Testis (tissue), 3 donors: ENCODE results near the gene CFAP70. TPM values are rescaled to one million over a fixed set of nuclear protein-coding genes. Genes with fewer than 3 reads are reported as not detected.
"Not testable (repeated sequence)": the region's sequence is repeated elsewhere in the genome, so short reads cannot be mapped to it uniquely, and the experiment has no call there.

Source experiments
- DNase-seq: peaks from one replicate; pipeline ENCODE4 v3.0.0-alpha.2; 2019
- H3K27ac ChIP-seq, 2 donors: fragments of 200-600 bp; sonication (generic); one replicate each; pipeline ENCODE4 v1.5.1; 2019
- H3K27me3 ChIP-seq: fragments of 200-600 bp; sonication (generic); one replicate; pipeline ENCODE4 v1.5.1; 2019
- H3K36me3 ChIP-seq: fragments of 200-600 bp; sonication (generic); one replicate; pipeline ENCODE4 v1.5.1; 2017; ENCODE audit warnings: low read depth; ENCODE audit errors: missing control alignments
- H3K4me1 ChIP-seq: fragments of 200-600 bp; sonication (generic); one replicate; pipeline ENCODE4 v1.5.1; 2019
- H3K4me3 ChIP-seq, 2 donors: fragments of 200-600 bp; sonication (generic); one replicate each; pipeline ENCODE4 v1.5.1; 2017 to 2019
- H3K9me3 ChIP-seq: fragments of 200-600 bp; sonication (generic); one replicate; pipeline ENCODE4 v1.5.1; 2017
- POLR2A ChIP-seq: fragments of 450-650 bp; IDR thresholded peaks from one replicate; pipeline ENCODE4 v1.6.1; 2017; ENCODE audit warnings: antibody characterized with exemption, mild to moderate bottlenecking, moderate library complexity
- WGBS, 2 donors: methylation state at CpG; one replicate each; pipeline ENCODE4 v1.1.5; 2018; 5-methylcytosine and 5-hydroxymethylcytosine counted together
- intact Hi-C: fragments of 100-400 bp; cut with DNase I; formaldehyde crosslinking; loops from one replicate; pipeline ENCODE4 v1.15.1; 2023; ENCODE audit warnings: low total_unique reads
- polyA plus RNA-seq: library from polyadenylated mRNA; stranded (reverse); fragments of 350-450 nt; fragmentation: Illumina TruSeq; extraction: RNeasy Lipid Tissue Mini Kit (QIAGEN cat#74804); gene quantifications from one replicate; pipeline ENCODE4 v1.2.3, GENCODE V29; 2014; ENCODE audit warnings: low read depth, low replicate concordance; ENCODE audit not compliant: insufficient read depth
- total RNA-seq, 2 donors: library from RNA; depleted of rRNA; stranded (reverse); fragments of >200 nt; gene quantifications; one replicate each; pipeline ENCODE4 v1.2.3, GENCODE V29; 2016
- TF ChIP-seq, protein P1 (sequence below), 3 experiments: fragments of 450-650 bp in 2 of 3; fragments of 200-600 bp in 1 of 3; sonication (generic) in 1 of 3; IDR thresholded peaks; one replicate each; pipeline ENCODE4 v1.5.1; 2016 to 2019; ENCODE audit warnings: antibody characterized with exemption in 3 of 3, mild to moderate bottlenecking in 2 of 3, moderate library complexity in 1 of 3

Gene CFAP70
- total and polyA plus RNA-seq, 3 donors from 2014 or later = 29.6 to 57.2 (median 46.2) TPM

DNA sequence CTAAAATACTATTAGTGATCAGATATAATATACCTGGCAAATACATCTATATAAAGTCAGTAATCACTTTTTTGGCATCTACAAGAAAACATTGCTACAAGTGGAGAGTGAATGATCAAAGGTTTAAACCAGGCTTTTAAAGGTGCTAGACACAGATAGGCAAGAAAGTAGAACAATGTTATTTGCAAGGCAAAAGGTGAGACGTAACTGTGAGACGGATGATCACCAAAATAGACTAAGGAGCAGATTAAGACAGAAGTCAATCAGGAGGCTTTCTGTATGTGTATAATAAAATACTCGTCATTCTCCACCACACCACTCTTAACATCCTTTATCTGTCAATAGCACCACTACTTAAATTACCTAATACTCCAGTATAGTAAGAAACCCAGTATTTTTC lies 46.9 kb upstream of the CFAP70 start:
- WGBS, 2 donors = 90 to 91% methylated on average over 3 of the region's 3 CpGs
- Histone ChIP-seq H3K36me3 (no peaks in the 10 kb centered on the region), H3K4me1 (no peaks in the 10 kb centered on the region)

DNA sequence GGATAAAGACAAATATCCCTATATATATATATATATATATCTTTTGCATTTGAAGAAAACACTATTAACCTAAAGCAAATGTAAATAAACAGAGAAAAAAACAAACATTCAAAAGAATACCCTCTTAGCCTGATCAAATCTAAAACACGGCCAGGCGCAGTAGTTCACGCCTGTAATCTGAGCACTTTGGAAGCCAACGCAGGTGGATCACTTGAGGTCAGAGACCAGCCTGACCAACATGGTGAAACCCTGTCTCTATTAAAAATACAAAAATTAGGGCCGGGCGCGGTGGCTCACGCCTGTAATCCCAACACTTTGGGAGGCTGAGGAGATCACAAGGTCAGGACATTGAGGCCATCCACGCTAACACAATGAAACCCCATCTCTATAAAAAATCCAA lies 46.0 kb upstream of the CFAP70 start:
- Histone ChIP-seq H3K27me3 (no peaks in the 10 kb centered on the region), H3K27ac (no peak overlapping the region), H3K4me1 (no peaks in the 10 kb centered on the region), H3K9me3 (no peaks in the 10 kb centered on the region), H3K36me3 (no peaks in the 10 kb centered on the region), H3K4me3 (no peak overlapping the region)
- TF ChIP-seq, protein P1, sequence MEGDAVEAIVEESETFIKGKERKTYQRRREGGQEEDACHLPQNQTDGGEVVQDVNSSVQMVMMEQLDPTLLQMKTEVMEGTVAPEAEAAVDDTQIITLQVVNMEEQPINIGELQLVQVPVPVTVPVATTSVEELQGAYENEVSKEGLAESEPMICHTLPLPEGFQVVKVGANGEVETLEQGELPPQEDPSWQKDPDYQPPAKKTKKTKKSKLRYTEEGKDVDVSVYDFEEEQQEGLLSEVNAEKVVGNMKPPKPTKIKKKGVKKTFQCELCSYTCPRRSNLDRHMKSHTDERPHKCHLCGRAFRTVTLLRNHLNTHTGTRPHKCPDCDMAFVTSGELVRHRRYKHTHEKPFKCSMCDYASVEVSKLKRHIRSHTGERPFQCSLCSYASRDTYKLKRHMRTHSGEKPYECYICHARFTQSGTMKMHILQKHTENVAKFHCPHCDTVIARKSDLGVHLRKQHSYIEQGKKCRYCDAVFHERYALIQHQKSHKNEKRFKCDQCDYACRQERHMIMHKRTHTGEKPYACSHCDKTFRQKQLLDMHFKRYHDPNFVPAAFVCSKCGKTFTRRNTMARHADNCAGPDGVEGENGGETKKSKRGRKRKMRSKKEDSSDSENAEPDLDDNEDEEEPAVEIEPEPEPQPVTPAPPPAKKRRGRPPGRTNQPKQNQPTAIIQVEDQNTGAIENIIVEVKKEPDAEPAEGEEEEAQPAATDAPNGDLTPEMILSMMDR (IDR thresholded peaks at IDR 0.05) = no peak
- TF ChIP-seq POLR2A = no peak
- DNase-seq = no peak
- 92 to 96% methylated on average over 9 of the region's 9 CpGs for WGBS, 2 donors
- intact Hi-C loops = no loop called here

More for the DNA sequence above, 46.9 kb upstream of the CFAP70 start:
- H3K4me3 ChIP-seq = no peak overlapping the region
- intact Hi-C loops = no loop called here
- no peaks in the 10 kb centered on the region for H3K27me3 ChIP-seq
- no peak for TF ChIP-seq POLR2A
- TF ChIP-seq, protein P1 (IDR thresholded peaks at IDR 0.05) = no peak
- DNase-seq = no peak
- H3K9me3 ChIP-seq = no peaks in the 10 kb centered on the region
- H3K27ac ChIP-seq = no peak overlapping the region

DNA sequence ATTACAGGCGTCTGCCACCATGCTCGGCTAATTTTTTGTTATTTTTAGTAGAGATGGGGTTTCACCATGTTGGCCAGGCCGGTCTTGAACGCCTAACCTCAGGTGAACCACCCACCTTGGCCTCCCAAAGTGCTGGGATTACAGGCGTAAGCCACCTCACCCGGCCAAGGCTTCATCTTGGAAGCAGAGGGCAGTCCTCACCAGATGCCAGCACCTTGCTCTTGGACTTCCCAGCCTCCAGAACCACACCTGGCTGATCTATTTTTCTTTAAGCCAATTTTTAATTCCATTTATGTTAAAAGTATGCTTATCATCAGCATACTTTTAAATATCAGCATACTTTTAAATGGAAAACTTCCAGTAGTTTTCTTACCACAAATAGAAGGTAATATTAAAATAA lies 43.0 kb upstream of the CFAP70 start:
- Histone ChIP-seq H3K27me3 (no peaks in the 10 kb centered on the region), H3K27ac (no peak overlapping the region), H3K36me3 (no peaks in the 10 kb centered on the region), H3K4me1 (no peaks in the 10 kb centered on the region), H3K9me3 (no peaks in the 10 kb centered on the region), H3K4me3 (no peak overlapping the region)
- DNase-seq = no peak
- intact Hi-C loops = no loop called here
- TF ChIP-seq, protein P1 (IDR thresholded peaks at IDR 0.05) = no peak
- no peak for TF ChIP-seq POLR2A
- 97 to 98% methylated on average over 6 of the region's 6 CpGs for WGBS, 2 donors

DNA sequence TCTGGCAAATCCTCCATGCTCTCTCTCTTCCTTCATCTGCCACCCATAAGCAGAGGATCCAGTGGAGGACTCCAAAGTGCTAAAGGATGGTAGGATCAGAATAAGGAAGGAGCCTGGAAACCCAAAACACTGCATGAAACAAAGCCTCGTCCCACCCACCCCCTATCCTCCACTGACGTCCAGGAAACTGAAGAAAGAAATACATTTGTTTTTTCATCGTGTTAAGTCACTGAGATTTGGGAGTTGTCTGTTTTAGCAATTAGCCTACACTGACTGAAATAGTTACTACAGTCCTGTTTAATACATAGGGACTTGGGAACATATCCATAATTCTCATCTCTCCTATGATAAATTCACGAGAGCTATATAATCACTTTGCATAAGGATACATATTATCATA lies 40.4 kb upstream of the CFAP70 start:
- Histone ChIP-seq H3K36me3 (no peaks in the 10 kb centered on the region), H3K27ac (no peak overlapping the region), H3K9me3 (no peaks in the 10 kb centered on the region), H3K27me3 (no peaks in the 10 kb centered on the region), H3K4me1 (no peaks in the 10 kb centered on the region), H3K4me3 (no peak overlapping the region)
- no peak for DNase-seq
- TF ChIP-seq, protein P1 (IDR thresholded peaks at IDR 0.05) = no peak
- TF ChIP-seq POLR2A = no peak
- 73 to 83% methylated on average over 4 of the region's 4 CpGs for WGBS, 2 donors
- intact Hi-C loops = no loop called here

DNA sequence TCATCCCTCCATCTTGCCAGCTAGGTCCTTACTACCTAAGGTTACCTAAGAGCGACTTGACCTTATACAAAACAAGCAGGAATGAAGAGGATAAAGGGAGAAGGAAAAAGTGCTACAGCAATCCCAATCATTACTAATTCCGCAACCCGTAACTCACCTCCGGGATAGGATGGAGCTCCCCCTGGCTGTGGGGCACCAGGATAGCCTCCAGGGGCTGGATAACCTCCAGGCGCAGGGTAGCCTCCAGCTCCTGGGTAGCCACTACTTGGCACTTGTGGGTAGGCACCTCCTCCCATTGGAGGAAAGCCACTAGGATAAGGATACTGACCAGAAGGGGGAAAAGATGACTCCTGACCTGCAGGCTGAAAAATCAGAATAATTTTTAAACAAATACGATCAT lies 39.4 kb upstream of the CFAP70 start:
- 88 to 91% methylated on average over 6 of the region's 6 CpGs for WGBS, 2 donors

DNA sequence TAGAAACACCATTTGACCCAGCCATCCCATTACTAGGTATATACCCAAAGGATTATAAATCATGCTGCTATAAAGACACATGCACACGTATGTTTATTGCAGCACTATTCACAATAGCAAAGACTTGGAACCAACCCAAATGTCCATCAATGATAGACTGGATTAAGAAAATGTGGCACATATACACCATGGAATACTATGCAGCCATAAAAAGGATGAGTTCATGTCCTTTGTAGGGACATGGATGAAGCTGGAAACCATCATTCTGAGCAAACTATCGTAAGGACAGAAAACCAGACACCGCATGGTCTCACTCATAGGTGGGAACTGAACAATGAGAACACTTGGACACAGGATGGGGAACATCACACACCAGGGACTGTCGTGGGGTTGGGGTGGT lies 35.7 kb upstream of the CFAP70 start:
- H3K27ac ChIP-seq, intact Hi-C loops, H3K27me3 ChIP-seq, H3K4me1 ChIP-seq, H3K4me3 ChIP-seq, H3K36me3 ChIP-seq, DNase-seq, H3K9me3 ChIP-seq: not testable (repeated sequence)
- WGBS, 2 donors = 100% methylated on average over 3 to 4 of the region's 4 CpGs

More for the DNA sequence above, 39.4 kb upstream of the CFAP70 start:
- Histone ChIP-seq H3K9me3 (no peaks in the 10 kb centered on the region), H3K4me1 (no peaks in the 10 kb centered on the region), H3K27ac (no peak overlapping the region), H3K4me3 (no peak overlapping the region), H3K27me3 (no peaks in the 10 kb centered on the region), H3K36me3 (no peaks in the 10 kb centered on the region)
- intact Hi-C loops = no loop called here
- no peak for TF ChIP-seq POLR2A
- TF ChIP-seq, protein P1 (IDR thresholded peaks at IDR 0.05) = no peak
- DNase-seq = no peak
